ENCODE results near the gene CDC73. TPM values are rescaled to one million over a fixed set of nuclear protein-coding genes. Genes with fewer than 3 reads are reported as not detected.

CDC73 gene
- total and polyA plus RNA-seq, 10 of the 15 experiments (the other 5 are each of a cell fraction or from before 2014, with no cell fraction given) = 10.6 to 43.4 (median 21.7) TPM

GRCh38 chr1:193241132-193241827, 119.4 kb downstream of the CDC73 start:
- ChIA-PET RAD21 (ENCODE audit: unreplicated experiment) (no interaction called here), CTCF (no interaction called here)
- no peak for FAIRE-seq

DNA sequence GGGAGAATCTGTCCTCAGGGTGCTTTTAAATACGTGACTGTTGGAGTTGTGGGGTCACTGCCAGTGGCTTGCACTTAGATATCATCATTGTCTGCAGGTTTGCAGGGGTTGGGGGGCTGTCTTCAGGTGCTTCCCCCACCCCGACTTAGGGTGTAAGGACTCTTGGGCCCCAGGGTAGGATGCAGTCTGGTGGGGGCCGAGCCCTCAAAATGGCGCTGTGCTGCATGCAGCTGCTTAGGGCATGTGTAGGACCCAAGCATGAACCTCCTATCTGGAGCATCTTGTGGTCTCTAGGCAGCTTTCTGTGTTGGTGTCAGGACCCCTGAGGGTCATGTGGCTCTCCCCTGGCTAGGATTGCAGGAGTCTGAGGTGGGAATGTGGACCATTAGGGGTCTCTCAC, 120.2 kb downstream of the CDC73 start:
- ChIA-PET SMC1A (ENCODE audit: uncharacterized antibody, unreplicated experiment) (no interaction called here), POLR2A (no interaction called here), CTCF (no interaction called here), RAD21 (ENCODE audit: unreplicated experiment) (no interaction called here)
- intact Hi-C loops (cut with micrococcal nuclease; ENCODE audit: unreplicated experiment) (no loop called here), in situ Hi-C loops (cut with MboI) (no loop called here)
- no peak for TF ChIP-seq MYB (IDR thresholded peaks at IDR 0.05; ENCODE audit: borderline replicate concordance, low read depth, low read length)
- TF ChIP-seq RCOR1 (conservative IDR thresholded peaks at IDR 0.05; ENCODE audit: low read depth, low read length) = no peak
- no peak for TF ChIP-seq NR2F1 (conservative IDR thresholded peaks at IDR 0.05)
- TF ChIP-seq SMAD5 (IDR thresholded peaks at IDR 0.05; ENCODE audit: low read depth) = no peak
- TF ChIP-seq NR2C1 (IDR thresholded peaks at IDR 0.05) = no peak
- TF ChIP-seq KDM1A (IDR thresholded peaks at IDR 0.05; ENCODE audit: borderline replicate concordance) = no peak
- TF ChIP-seq SMC3 (IDR thresholded peaks at IDR 0.05; ENCODE audit: borderline replicate concordance, low read length) = no peak
- TF ChIP-seq YBX1 (IDR thresholded peaks at IDR 0.05) = no peak
- TF ChIP-seq FOXM1 (IDR thresholded peaks at IDR 0.05; ENCODE audit: low read depth, low read length) = no peak
- no peak for TF ChIP-seq SPI1 (IDR thresholded peaks at IDR 0.05; ENCODE audit: borderline replicate concordance, insufficient read depth, low read depth, low read length)
- TF ChIP-seq BACH1 (IDR thresholded peaks at IDR 0.05; ENCODE audit: borderline replicate concordance) = no peak
- no peak for TF ChIP-seq LARP7 (IDR thresholded peaks at IDR 0.05)
- no peak for TF ChIP-seq JUNB (IDR thresholded peaks at IDR 0.05)
- no peak for TF ChIP-seq MXI1 (IDR thresholded peaks at IDR 0.05; ENCODE audit: low read depth, low read length)
- no peak for TF ChIP-seq RFX5 (IDR thresholded peaks at IDR 0.05; ENCODE audit: low read depth, low read length)
- no peak for TF ChIP-seq ETV6 (conservative IDR thresholded peaks at IDR 0.05 in 1 of 2, IDR thresholded peaks at IDR 0.05 in 1 of 2; ENCODE audit: borderline replicate concordance in 1 of 2, low read depth in 1 of 2)
- Histone ChIP-seq H3K36me3 (ENCODE audit: control insufficient read depth in 2 of 2, insufficient read depth in 2 of 2, low read length in 1 of 2) (peaks cover 0 to 3% of the 10 kb centered on the region in 2 experiments; a peak in 3 of 4 replicates), H3K9ac (ENCODE audit: control insufficient read depth, insufficient read depth, low read length) (no peak overlapping the region), H3K4me1 (ENCODE audit: control insufficient read depth, insufficient read depth, low read length) (no peaks in the 10 kb centered on the region), H3K4me2 (ENCODE audit: control insufficient read depth, insufficient read depth) (no peak overlapping the region), H2AFZ (ENCODE audit: control insufficient read depth, low read depth, low read length) (no peak overlapping the region), H3K27ac (ENCODE audit: control insufficient read depth, insufficient read depth) (no peak overlapping the region), H3K27me3 (replicated peaks in 1 of 2; ENCODE audit: control insufficient read depth in 2 of 2, insufficient read depth in 2 of 2, low read length in 1 of 2) (no peaks in the 10 kb centered on the region), H3K9me3 (replicated peaks; ENCODE audit: control insufficient read depth, insufficient read depth, low read length) (no peaks in the 10 kb centered on the region), H3K4me3 (no peak overlapping the region), H4K20me1 (ENCODE audit: control insufficient read depth, insufficient read depth) (no peaks in the 10 kb centered on the region), H3K79me2 (ENCODE audit: control insufficient read depth, insufficient read depth, low read length) (no peaks in the 10 kb centered on the region)
- 98% methylated on average over 4 of the region's 4 CpGs for WGBS (ENCODE audit: insufficient coverage, insufficient replicate concordance, low lambda C conversion rate, missing lambda C conversion rate)
- DNase-seq (ENCODE audit: low read depth, low spot score) (no peak), FAIRE-seq (no peak), ATAC-seq (0 out of 3 replicates have a peak, but pooled peaks have one; percentile 14)
- BruUV-seq (replicated peaks) = no TSS peak

More at GRCh38 chr1:193241132-193241827, 119.4 kb downstream of the CDC73 start:
- peak; percentile 77 for ATAC-seq
- Histone ChIP-seq H3K9ac (ENCODE audit: control insufficient read depth, insufficient read depth, low read length) (no peak overlapping the region), H3K4me1 (ENCODE audit: control insufficient read depth, insufficient read depth, low read length) (no peaks in the 10 kb centered on the region), H3K79me2 (ENCODE audit: control insufficient read depth, insufficient read depth, low read length) (no peaks in the 10 kb centered on the region), H3K4me3 (no peak overlapping the region), H3K36me3 (ENCODE audit: control insufficient read depth in 2 of 2, insufficient read depth in 2 of 2, low read length in 1 of 2) (peaks cover 0 to 3% of the 10 kb centered on the region in 2 experiments; a peak in 2 of 4 replicates), H2AFZ (ENCODE audit: control insufficient read depth, low read depth, low read length) (no peak overlapping the region), H3K27me3 (replicated peaks in 1 of 2; ENCODE audit: control insufficient read depth in 2 of 2, insufficient read depth in 2 of 2, low read length in 1 of 2) (no peaks in the 10 kb centered on the region), H3K4me2 (ENCODE audit: control insufficient read depth, insufficient read depth) (no peak overlapping the region), H3K9me3 (replicated peaks; ENCODE audit: control insufficient read depth, insufficient read depth, low read length) (no peaks in the 10 kb centered on the region), H4K20me1 (ENCODE audit: control insufficient read depth, insufficient read depth) (no peaks in the 10 kb centered on the region), H3K27ac (ENCODE audit: control insufficient read depth, insufficient read depth) (no peak overlapping the region)
- TF ChIP-seq NR2C2 (IDR thresholded peaks at IDR 0.05; ENCODE audit: borderline replicate concordance, control insufficient read depth, insufficient read length, low read depth) = no peak
- SMC1A ChIA-PET (ENCODE audit: uncharacterized antibody, unreplicated experiment) = no interaction called here
- no TSS peak for BruUV-seq (replicated peaks)
- 76% methylated on average over 7 of the region's 7 CpGs for WGBS (ENCODE audit: insufficient coverage, insufficient replicate concordance, low lambda C conversion rate, missing lambda C conversion rate)
- no peak for DNase-seq (ENCODE audit: low read depth, low spot score)
- in situ Hi-C loops (cut with MboI) (no loop called here), intact Hi-C loops (cut with micrococcal nuclease; ENCODE audit: unreplicated experiment) (no loop called here)
- POLR2A ChIA-PET = no interaction called here
